Liver (tissue), 9 donors: ENCODE data around the gene CTBP1. TPM values are rescaled to one million over a fixed set of nuclear protein-coding genes. Genes with fewer than 3 reads are reported as not detected.

Source experiments
- DNase-seq: peaks from one replicate; pipeline ENCODE4 v3.0.0-alpha.2; 2017; ENCODE audit warnings: low spot score
- H3K27ac ChIP-seq, 2 donors: one replicate each; pipeline ENCODE4 v1.7.0; 2013; ENCODE audit warnings: inconsistent platforms in 2 of 2, low read length in 2 of 2, control low read depth in 1 of 2, low read depth in 1 of 2, mild to moderate bottlenecking in 1 of 2
- H3K27me3 ChIP-seq, 4 donors: one replicate each; pipeline versions ENCODE4 v1.6.1 to v1.7.0; 2013; ENCODE audit warnings: low read length in 3 of 4, inconsistent platforms in 1 of 4, mild to moderate bottlenecking in 1 of 4, moderate library complexity in 1 of 4; ENCODE audit not compliant: control insufficient read depth in 4 of 4, insufficient read depth in 4 of 4
- H3K36me3 ChIP-seq, 4 donors: one replicate each; pipeline versions ENCODE4 v1.6.1 to v1.7.0; 2013; ENCODE audit warnings: low read length in 3 of 4, mild to moderate bottlenecking in 3 of 4, low read depth in 1 of 4, moderate library complexity in 1 of 4; ENCODE audit not compliant: control insufficient read depth in 4 of 4, insufficient read depth in 3 of 4
- H3K4me1 ChIP-seq, 4 donors: one replicate each; pipeline versions ENCODE4 v1.6.1 to v1.7.0; 2013; ENCODE audit warnings: low read length in 3 of 4, mild to moderate bottlenecking in 3 of 4, moderate library complexity in 1 of 4; ENCODE audit not compliant: control insufficient read depth in 4 of 4, insufficient read depth in 4 of 4
- H3K4me3 ChIP-seq, 3 donors: one replicate each; pipeline versions ENCODE4 v1.6.1 to v1.7.0; 2013; ENCODE audit warnings: low read length in 3 of 3, control low read depth in 1 of 3, low read depth in 1 of 3, mild to moderate bottlenecking in 1 of 3
- H3K9ac ChIP-seq, 2 donors: one replicate each; pipeline ENCODE4 v1.7.0; 2013; ENCODE audit warnings: low read length in 2 of 2, mild to moderate bottlenecking in 2 of 2, moderate library complexity in 2 of 2, control low read depth in 1 of 2, low read depth in 1 of 2
- H3K9me3 ChIP-seq, 4 donors: one replicate each; pipeline versions ENCODE4 v1.6.1 to v1.7.0; 2013; ENCODE audit warnings: low read length in 3 of 4; ENCODE audit not compliant: control insufficient read depth in 4 of 4
- EGR1 ChIP-seq, 2 donors: IDR thresholded peaks; 2 replicates each; pipeline ENCODE4 v1.6.1; 2016 to 2018; ENCODE audit warnings: antibody characterized with exemption in 2 of 2, low read depth in 2 of 2
- FOXA1 ChIP-seq: IDR thresholded peaks from 2 replicates; pipeline ENCODE4 v1.6.1; 2016; ENCODE audit warnings: antibody characterized with exemption
- FOXA2 ChIP-seq: IDR thresholded peaks from 2 replicates; pipeline ENCODE4 v1.6.1; 2016; ENCODE audit warnings: antibody characterized with exemption
- HNF4A ChIP-seq, 2 donors: conservative IDR thresholded peaks; 2 replicates each; pipeline ENCODE4 v1.6.1; 2016; ENCODE audit warnings: antibody characterized with exemption in 2 of 2, mild to moderate bottlenecking in 2 of 2
- HNF4G ChIP-seq: IDR thresholded peaks from 2 replicates; pipeline ENCODE4 v1.6.1; 2016; ENCODE audit warnings: antibody characterized with exemption
- JUND ChIP-seq, 2 donors: IDR thresholded peaks; 2 replicates each; pipeline ENCODE4 v1.6.1; 2016; ENCODE audit warnings: antibody characterized with exemption in 2 of 2
- NR2F2 ChIP-seq: IDR thresholded peaks from 2 replicates; pipeline ENCODE4 v1.6.1; 2016; ENCODE audit warnings: antibody characterized with exemption
- RAD21 ChIP-seq, 2 donors: IDR thresholded peaks; 2 replicates each; pipeline ENCODE4 v1.6.1; 2016; ENCODE audit warnings: antibody characterized with exemption in 2 of 2, mild to moderate bottlenecking in 2 of 2
- RXRA ChIP-seq, 2 donors: IDR thresholded peaks; 2 replicates each; pipeline ENCODE4 v1.6.1; 2017 to 2018; ENCODE audit warnings: antibody characterized with exemption in 2 of 2, mild to moderate bottlenecking in 1 of 2
- SP1 ChIP-seq: IDR thresholded peaks from 2 replicates; pipeline ENCODE4 v1.6.1; 2018; ENCODE audit warnings: antibody characterized with exemption, mild to moderate bottlenecking
- TAF1 ChIP-seq: conservative IDR thresholded peaks from 2 replicates; pipeline ENCODE4 v1.6.1; 2016; ENCODE audit warnings: antibody characterized with exemption, mild to moderate bottlenecking
- YY1 ChIP-seq: IDR thresholded peaks from 2 replicates; pipeline ENCODE4 v1.6.1; 2016; ENCODE audit warnings: antibody characterized with exemption, mild to moderate bottlenecking
- WGBS: extraction: QIAGEN DNeasy Blood & Tissue Kit; methylation state at CpG from one replicate; pipeline ENCODE4 v1.1.7; 2013; 5-methylcytosine and 5-hydroxymethylcytosine counted together
- polyA plus RNA-seq, 2 donors: library from polyadenylated mRNA; stranded (reverse) in 1 of 2; unstranded in 1 of 2; fragments of 200-250 nt in 1 of 2; fragments of >200 nt in 1 of 2; fragmentation: Nextera tagmentation in 1 of 2; extraction: Ambion mirVana in 1 of 2; gene quantifications; one replicate each; pipeline versions ENCODE4 v1.2.1 to v1.2.3, GENCODE V29; 2013 to 2015
- total RNA-seq, 2 donors: library from RNA; depleted of rRNA; stranded (reverse); fragments of >200 nt; gene quantifications; one replicate each; pipeline ENCODE4 v1.2.3, GENCODE V29; 2014
- TF ChIP-seq, protein P1 (sequence below): fragments of 150-350 bp; IDR thresholded peaks from 2 replicates; pipeline ENCODE4 v1.5.1; 2017; ENCODE audit warnings: improper control_type of control experiment, low read depth, low read length; ENCODE audit not compliant: missing input control
- TF ChIP-seq, protein P2 (sequence below): IDR thresholded peaks from 2 replicates; pipeline ENCODE4 v1.6.1; 2016; ENCODE audit warnings: antibody characterized with exemption
- TF ChIP-seq, protein P3 (sequence below): IDR thresholded peaks from 2 replicates; pipeline ENCODE4 v1.6.1; 2016; ENCODE audit warnings: antibody characterized with exemption
- TF ChIP-seq, protein P4 (sequence below): IDR thresholded peaks from 2 replicates; pipeline ENCODE4 v1.6.1; 2016; ENCODE audit warnings: antibody characterized with exemption, mild to moderate bottlenecking
- TF ChIP-seq, protein P5 (sequence below): IDR thresholded peaks from 2 replicates; pipeline ENCODE4 v1.6.1; 2016; ENCODE audit warnings: antibody characterized with exemption
- donor health status: healthy.
- donor health status: healthy.
- donor health status: healthy.
- donor health status: healthy.
- donor health status: healthy.

Gene CTBP1
- total and polyA plus RNA-seq, 4 donors: 27.5 to 156 (median 79.5) TPM

GRCh38 chr4:1285790-1286553, 37.0 kb upstream of the CTBP1 start:
- TF ChIP-seq, protein P1, sequence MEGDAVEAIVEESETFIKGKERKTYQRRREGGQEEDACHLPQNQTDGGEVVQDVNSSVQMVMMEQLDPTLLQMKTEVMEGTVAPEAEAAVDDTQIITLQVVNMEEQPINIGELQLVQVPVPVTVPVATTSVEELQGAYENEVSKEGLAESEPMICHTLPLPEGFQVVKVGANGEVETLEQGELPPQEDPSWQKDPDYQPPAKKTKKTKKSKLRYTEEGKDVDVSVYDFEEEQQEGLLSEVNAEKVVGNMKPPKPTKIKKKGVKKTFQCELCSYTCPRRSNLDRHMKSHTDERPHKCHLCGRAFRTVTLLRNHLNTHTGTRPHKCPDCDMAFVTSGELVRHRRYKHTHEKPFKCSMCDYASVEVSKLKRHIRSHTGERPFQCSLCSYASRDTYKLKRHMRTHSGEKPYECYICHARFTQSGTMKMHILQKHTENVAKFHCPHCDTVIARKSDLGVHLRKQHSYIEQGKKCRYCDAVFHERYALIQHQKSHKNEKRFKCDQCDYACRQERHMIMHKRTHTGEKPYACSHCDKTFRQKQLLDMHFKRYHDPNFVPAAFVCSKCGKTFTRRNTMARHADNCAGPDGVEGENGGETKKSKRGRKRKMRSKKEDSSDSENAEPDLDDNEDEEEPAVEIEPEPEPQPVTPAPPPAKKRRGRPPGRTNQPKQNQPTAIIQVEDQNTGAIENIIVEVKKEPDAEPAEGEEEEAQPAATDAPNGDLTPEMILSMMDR: peak; percentile 10
- TF ChIP-seq, protein P2, sequence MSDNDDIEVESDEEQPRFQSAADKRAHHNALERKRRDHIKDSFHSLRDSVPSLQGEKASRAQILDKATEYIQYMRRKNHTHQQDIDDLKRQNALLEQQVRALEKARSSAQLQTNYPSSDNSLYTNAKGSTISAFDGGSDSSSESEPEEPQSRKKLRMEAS: no peak
- peak in 1 of 2 donors; percentile 13 for TF ChIP-seq RAD21 (IDR thresholded peaks at IDR 0.05)
- DNase-seq: no peak
- 91% methylated on average over 21 of the region's 21 CpGs for WGBS
- Histone ChIP-seq H3K4me3 (peak overlapping the region in 1 of 3 donors; percentile 54), H3K27ac (no peak overlapping the region), H3K9ac (no peak overlapping the region), H3K36me3 (no peaks in the 10 kb centered on the region), H3K27me3 (no peaks in the 10 kb centered on the region), H3K9me3 (peaks cover 0 to 7% (median 3%) of the 10 kb centered on the region in 4 donors), H3K4me1 (peaks cover 3 to 12% (median 10%) of the 10 kb centered on the region in 4 donors)

GRCh38 chr4:1285151-1285789, 36.3 kb upstream of the CTBP1 start:
- 86% methylated on average over 11 of the region's 11 CpGs for WGBS
- Histone ChIP-seq H3K9ac (no peak overlapping the region), H3K9me3 (peaks cover 0 to 7% (median 3%) of the 10 kb centered on the region in 4 donors), H3K27ac (no peak overlapping the region), H3K27me3 (no peaks in the 10 kb centered on the region), H3K36me3 (no peaks in the 10 kb centered on the region), H3K4me3 (no peak overlapping the region), H3K4me1 (peaks cover 0 to 7% (median 5%) of the 10 kb centered on the region in 4 donors)
- TF ChIP-seq RAD21 (IDR thresholded peaks at IDR 0.05) (no peak), EGR1 (IDR thresholded peaks at IDR 0.05; ENCODE audit: low read depth in 2 of 2) (no peak), FOXA2 (no peak), FOXA1 (no peak), HNF4G (no peak), RXRA (IDR thresholded peaks at IDR 0.05) (no peak), JUND (IDR thresholded peaks at IDR 0.05) (no peak), NR2F2 (no peak), TAF1 (no peak), SP1 (no peak), YY1 (no peak), HNF4A (conservative IDR thresholded peaks at IDR 0.05) (no peak)
- TF ChIP-seq, protein P3, sequence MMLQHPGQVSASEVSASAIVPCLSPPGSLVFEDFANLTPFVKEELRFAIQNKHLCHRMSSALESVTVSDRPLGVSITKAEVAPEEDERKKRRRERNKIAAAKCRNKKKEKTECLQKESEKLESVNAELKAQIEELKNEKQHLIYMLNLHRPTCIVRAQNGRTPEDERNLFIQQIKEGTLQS: no peak
- TF ChIP-seq, protein P1: no peak
- TF ChIP-seq, protein P2: no peak
- TF ChIP-seq, protein P4, sequence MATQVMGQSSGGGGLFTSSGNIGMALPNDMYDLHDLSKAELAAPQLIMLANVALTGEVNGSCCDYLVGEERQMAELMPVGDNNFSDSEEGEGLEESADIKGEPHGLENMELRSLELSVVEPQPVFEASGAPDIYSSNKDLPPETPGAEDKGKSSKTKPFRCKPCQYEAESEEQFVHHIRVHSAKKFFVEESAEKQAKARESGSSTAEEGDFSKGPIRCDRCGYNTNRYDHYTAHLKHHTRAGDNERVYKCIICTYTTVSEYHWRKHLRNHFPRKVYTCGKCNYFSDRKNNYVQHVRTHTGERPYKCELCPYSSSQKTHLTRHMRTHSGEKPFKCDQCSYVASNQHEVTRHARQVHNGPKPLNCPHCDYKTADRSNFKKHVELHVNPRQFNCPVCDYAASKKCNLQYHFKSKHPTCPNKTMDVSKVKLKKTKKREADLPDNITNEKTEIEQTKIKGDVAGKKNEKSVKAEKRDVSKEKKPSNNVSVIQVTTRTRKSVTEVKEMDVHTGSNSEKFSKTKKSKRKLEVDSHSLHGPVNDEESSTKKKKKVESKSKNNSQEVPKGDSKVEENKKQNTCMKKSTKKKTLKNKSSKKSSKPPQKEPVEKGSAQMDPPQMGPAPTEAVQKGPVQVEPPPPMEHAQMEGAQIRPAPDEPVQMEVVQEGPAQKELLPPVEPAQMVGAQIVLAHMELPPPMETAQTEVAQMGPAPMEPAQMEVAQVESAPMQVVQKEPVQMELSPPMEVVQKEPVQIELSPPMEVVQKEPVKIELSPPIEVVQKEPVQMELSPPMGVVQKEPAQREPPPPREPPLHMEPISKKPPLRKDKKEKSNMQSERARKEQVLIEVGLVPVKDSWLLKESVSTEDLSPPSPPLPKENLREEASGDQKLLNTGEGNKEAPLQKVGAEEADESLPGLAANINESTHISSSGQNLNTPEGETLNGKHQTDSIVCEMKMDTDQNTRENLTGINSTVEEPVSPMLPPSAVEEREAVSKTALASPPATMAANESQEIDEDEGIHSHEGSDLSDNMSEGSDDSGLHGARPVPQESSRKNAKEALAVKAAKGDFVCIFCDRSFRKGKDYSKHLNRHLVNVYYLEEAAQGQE: no peak
- TF ChIP-seq, protein P5, sequence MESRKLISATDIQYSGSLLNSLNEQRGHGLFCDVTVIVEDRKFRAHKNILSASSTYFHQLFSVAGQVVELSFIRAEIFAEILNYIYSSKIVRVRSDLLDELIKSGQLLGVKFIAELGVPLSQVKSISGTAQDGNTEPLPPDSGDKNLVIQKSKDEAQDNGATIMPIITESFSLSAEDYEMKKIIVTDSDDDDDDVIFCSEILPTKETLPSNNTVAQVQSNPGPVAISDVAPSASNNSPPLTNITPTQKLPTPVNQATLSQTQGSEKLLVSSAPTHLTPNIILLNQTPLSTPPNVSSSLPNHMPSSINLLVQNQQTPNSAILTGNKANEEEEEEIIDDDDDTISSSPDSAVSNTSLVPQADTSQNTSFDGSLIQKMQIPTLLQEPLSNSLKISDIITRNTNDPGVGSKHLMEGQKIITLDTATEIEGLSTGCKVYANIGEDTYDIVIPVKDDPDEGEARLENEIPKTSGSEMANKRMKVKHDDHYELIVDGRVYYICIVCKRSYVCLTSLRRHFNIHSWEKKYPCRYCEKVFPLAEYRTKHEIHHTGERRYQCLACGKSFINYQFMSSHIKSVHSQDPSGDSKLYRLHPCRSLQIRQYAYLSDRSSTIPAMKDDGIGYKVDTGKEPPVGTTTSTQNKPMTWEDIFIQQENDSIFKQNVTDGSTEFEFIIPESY: no peak
- DNase-seq: no peak
